Measurements from ENCODE around the gene CLC. TPM values are rescaled to one million over a fixed set of nuclear protein-coding genes. Genes with fewer than 3 reads are reported as not detected.
"Not testable (repeated sequence)": the region's sequence is repeated elsewhere in the genome, so short reads cannot be mapped to it uniquely, and the experiment has no call there.

Gene CLC
- polyA plus RNA-seq (2012; ENCODE audit: missing spikeins): 1.7 TPM

- TF ChIP-seq TAF1 (IDR thresholded peaks at IDR 0.05; ENCODE audit: borderline replicate concordance, low read depth, low read length) (no peak), POLR2AphosphoS5 (IDR thresholded peaks at IDR 0.05; ENCODE audit: low read depth, low read length) (no peak)
- no peak for FAIRE-seq
- DNase-seq (ENCODE audit: insufficient read length): no peak
These were observed at the start of gene CLC for GRCh38 chr19:39737891-39738290. Gene CLC, minus strand, starts transcription at chr19:39738029. Its CDS starts 77 bp downstream, at chr19:39737952.

- TF ChIP-seq POLR2A (IDR thresholded peaks at IDR 0.05; ENCODE audit: low read depth, low read length) (no peak), POLR2AphosphoS5 (IDR thresholded peaks at IDR 0.05; ENCODE audit: low read depth, low read length) (no peak), TAF1 (IDR thresholded peaks at IDR 0.05; ENCODE audit: borderline replicate concordance, low read depth, low read length) (no peak)
- FAIRE-seq (no peak), DNase-seq (ENCODE audit: insufficient read length) (no peak)
These were observed 43.1 kb upstream of the CLC start for GRCh38 chr19:39780894-39781293.

GRCh38 chr19:39778763-39779162, 40.9 kb upstream of the CLC start, which contains the start of gene LEUTX:
Gene LEUTX, plus strand, starts transcription at chr19:39778854. Its CDS starts 67 bp downstream, at chr19:39778921.
- no peak for FAIRE-seq
- TF ChIP-seq TAF1 (IDR thresholded peaks at IDR 0.05; ENCODE audit: borderline replicate concordance, low read depth, low read length) (no peak), POLR2A (IDR thresholded peaks at IDR 0.05; ENCODE audit: low read depth, low read length) (no peak), POLR2AphosphoS5 (IDR thresholded peaks at IDR 0.05; ENCODE audit: low read depth, low read length) (no peak)

GRCh38 chr19:39768786-39769185, 31.0 kb upstream of the CLC start:
- TF ChIP-seq POLR2A (IDR thresholded peaks at IDR 0.05; ENCODE audit: low read depth, low read length): no peak
- no peak for TF ChIP-seq POLR2AphosphoS5 (IDR thresholded peaks at IDR 0.05; ENCODE audit: low read depth, low read length)
- TF ChIP-seq TAF1 (IDR thresholded peaks at IDR 0.05; ENCODE audit: borderline replicate concordance, low read depth, low read length): no peak
- FAIRE-seq (no peak), DNase-seq (ENCODE audit: insufficient read length) (no peak)

More at GRCh38 chr19:39778763-39779162, 40.9 kb upstream of the CLC start, which contains the start of gene LEUTX:
- DNase-seq (ENCODE audit: insufficient read length): no peak

GRCh38 chr19:39768334-39768733, 30.5 kb upstream of the CLC start:
- TF ChIP-seq POLR2AphosphoS5 (IDR thresholded peaks at IDR 0.05; ENCODE audit: low read depth, low read length) (no peak), TAF1 (IDR thresholded peaks at IDR 0.05; ENCODE audit: borderline replicate concordance, low read depth, low read length) (no peak), POLR2A (IDR thresholded peaks at IDR 0.05; ENCODE audit: low read depth, low read length) (no peak)
- FAIRE-seq (no peak), DNase-seq (ENCODE audit: insufficient read length) (no peak)

GRCh38 chr19:39765091-39766076, 27.6 kb upstream of the CLC start:
- TF ChIP-seq POLR2AphosphoS5 (IDR thresholded peaks at IDR 0.05; ENCODE audit: low read depth, low read length) (no peak), POLR2A (IDR thresholded peaks at IDR 0.05; ENCODE audit: low read depth, low read length) (no peak), TAF1 (IDR thresholded peaks at IDR 0.05; ENCODE audit: borderline replicate concordance, low read depth, low read length) (no peak)
- DNase-seq (ENCODE audit: insufficient read length): no peak
- peak; percentile 51 for FAIRE-seq

GRCh38 chr19:39761851-39762250, 24.0 kb upstream of the CLC start:
- not testable (repeated sequence) for FAIRE-seq; DNase-seq (ENCODE audit: insufficient read length)

GRCh38 chr19:39759457-39760184, 21.8 kb upstream of the CLC start:
- FAIRE-seq (peak; percentile 88), DNase-seq (ENCODE audit: insufficient read length) (no peak)
- TF ChIP-seq TAF1 (IDR thresholded peaks at IDR 0.05; ENCODE audit: borderline replicate concordance, low read depth, low read length) (no peak), POLR2AphosphoS5 (IDR thresholded peaks at IDR 0.05; ENCODE audit: low read depth, low read length) (no peak), POLR2A (IDR thresholded peaks at IDR 0.05; ENCODE audit: low read depth, low read length) (no peak)

- TF ChIP-seq POLR2A (IDR thresholded peaks at IDR 0.05; ENCODE audit: low read depth, low read length) (no peak), POLR2AphosphoS5 (IDR thresholded peaks at IDR 0.05; ENCODE audit: low read depth, low read length) (no peak), TAF1 (IDR thresholded peaks at IDR 0.05; ENCODE audit: borderline replicate concordance, low read depth, low read length) (no peak)
- DNase-seq (ENCODE audit: insufficient read length) (no peak), FAIRE-seq (no peak)
These were observed 17.1 kb upstream of the CLC start for GRCh38 chr19:39754971-39755370.

- TF ChIP-seq TAF1 (IDR thresholded peaks at IDR 0.05; ENCODE audit: borderline replicate concordance, low read depth, low read length) (no peak), POLR2AphosphoS5 (IDR thresholded peaks at IDR 0.05; ENCODE audit: low read depth, low read length) (no peak), POLR2A (IDR thresholded peaks at IDR 0.05; ENCODE audit: low read depth, low read length) (no peak)
- FAIRE-seq (no peak), DNase-seq (ENCODE audit: insufficient read length) (no peak)
These were observed 16.7 kb upstream of the CLC start for GRCh38 chr19:39754544-39754943.

GRCh38 chr19:39752795-39753194, 15.0 kb upstream of the CLC start:
- DNase-seq (ENCODE audit: insufficient read length): no peak
- FAIRE-seq: peak; percentile 38

More at GRCh38 chr19:39752795-39753194, 15.0 kb upstream of the CLC start:
- TF ChIP-seq TAF1 (IDR thresholded peaks at IDR 0.05; ENCODE audit: borderline replicate concordance, low read depth, low read length) (no peak), POLR2A (IDR thresholded peaks at IDR 0.05; ENCODE audit: low read depth, low read length) (no peak), POLR2AphosphoS5 (IDR thresholded peaks at IDR 0.05; ENCODE audit: low read depth, low read length) (no peak)

All from GM12892 (cell line).